Activated T-cell treated with anti-CD3 and anti-CD28 coated beads for 24 hours (primary cell): Measurements from ENCODE around the gene SFN.

Experiments
- DNase-seq: peaks from one replicate; pipeline ENCODE4 v3.0.0-alpha.2; 2020; ENCODE audit warnings: low read depth

SFN gene

DNA sequence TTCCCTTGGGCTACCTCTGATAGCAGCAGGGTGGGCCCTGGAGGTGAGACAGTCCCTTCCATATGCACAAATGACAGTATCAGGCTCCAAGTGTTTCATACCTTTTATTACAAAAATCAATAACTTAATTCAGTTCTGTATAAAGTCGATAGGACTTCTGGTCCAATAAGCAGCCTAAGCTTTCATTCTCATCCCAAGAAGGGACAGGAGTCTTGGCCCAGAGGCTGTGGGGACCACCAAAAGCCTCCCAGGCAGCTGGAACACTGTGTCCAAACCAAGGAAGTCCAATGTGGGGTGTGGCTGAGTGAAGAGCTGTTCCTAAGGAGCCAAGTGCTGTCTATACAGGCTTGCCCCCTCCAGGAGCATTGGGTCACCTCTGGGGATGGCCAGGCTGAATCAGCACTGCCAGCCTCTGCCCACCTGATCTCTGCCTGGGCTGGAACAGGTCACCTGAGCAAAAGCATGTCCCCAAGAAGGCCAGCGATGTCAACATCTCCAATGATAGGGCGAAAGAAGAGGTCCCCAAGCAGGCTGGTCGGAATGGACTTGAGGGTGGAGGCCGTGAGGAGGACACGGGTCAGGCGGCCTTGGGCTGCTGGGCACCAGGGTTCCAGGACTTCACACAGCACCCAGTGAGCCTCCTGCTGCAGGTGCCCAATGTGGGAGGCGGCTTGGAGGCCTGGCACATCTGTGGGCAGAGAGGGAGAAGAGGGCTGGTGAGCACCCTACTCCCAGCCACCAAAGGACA lies 48.6 kb downstream of the SFN start:
- DNase-seq: no peak

- DNase-seq: no peak
Observed at GRCh38 chr1:26912147-26912490, 49.2 kb downstream of the SFN start.

DNA sequence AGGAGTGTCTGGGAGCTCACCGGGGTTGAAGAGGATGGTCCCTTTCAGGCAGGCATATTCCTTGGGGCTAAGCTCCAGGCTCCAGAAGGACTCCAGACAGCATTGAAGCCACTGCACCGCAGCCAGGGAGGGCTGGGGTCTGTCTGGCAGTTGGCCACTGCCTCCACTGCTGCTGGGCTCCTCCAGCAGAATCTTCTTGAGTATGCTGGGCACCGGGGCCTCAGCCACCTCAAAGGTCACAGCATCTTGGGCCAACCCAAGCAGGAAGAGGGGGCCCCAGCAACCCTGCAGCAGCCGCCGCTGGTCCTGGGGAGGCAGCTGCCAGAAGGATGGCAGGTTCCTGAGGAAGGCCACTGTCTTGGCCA lies 50.4 kb downstream of the SFN start:
- DNase-seq: no peak
